Measurements from ENCODE around the gene POMZP3.
A peak's percentile ranks its signal among the peaks of the same experiment; 100 is the strongest.
"Not testable (repeated sequence)": the region's sequence is repeated elsewhere in the genome, so short reads cannot be mapped to it uniquely, and the experiment has no call there.

POMZP3 gene

GRCh38 chr7:76586585-76587315, 40.3 kb downstream of the POMZP3 start:
- DNase-seq = not testable (repeated sequence)

DNA sequence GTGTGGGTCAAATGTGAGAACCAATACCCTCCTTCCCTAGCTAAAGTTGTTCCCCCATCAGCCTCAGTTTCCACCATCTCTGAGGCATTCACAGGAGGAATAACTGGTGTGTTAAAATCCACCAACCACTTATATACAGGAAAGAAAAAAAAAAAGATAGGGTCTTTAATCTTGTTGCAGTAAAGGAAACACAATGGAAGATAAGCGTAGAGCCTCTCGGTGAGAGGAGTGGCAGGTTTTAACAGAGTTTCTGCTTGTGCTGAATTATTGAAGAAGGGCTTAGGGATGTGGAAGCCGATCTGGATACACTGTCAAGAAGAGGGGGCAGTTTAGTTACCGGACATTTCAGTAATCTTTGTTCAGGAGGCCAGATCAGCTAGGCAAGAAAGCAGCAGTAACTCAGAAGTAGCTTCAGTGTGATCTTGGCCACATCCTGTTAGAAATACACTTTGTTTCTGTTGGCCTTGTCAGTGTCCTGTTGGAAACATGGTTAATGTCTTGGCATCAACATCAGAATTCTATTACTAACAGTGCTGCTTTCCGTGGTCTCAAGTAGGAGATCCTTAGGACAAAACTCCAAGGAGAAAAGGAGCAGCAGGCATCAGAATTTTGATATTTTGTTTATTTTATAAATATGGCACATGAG, 43.3 kb downstream of the POMZP3 start:
- not testable (repeated sequence) for DNase-seq

DNA sequence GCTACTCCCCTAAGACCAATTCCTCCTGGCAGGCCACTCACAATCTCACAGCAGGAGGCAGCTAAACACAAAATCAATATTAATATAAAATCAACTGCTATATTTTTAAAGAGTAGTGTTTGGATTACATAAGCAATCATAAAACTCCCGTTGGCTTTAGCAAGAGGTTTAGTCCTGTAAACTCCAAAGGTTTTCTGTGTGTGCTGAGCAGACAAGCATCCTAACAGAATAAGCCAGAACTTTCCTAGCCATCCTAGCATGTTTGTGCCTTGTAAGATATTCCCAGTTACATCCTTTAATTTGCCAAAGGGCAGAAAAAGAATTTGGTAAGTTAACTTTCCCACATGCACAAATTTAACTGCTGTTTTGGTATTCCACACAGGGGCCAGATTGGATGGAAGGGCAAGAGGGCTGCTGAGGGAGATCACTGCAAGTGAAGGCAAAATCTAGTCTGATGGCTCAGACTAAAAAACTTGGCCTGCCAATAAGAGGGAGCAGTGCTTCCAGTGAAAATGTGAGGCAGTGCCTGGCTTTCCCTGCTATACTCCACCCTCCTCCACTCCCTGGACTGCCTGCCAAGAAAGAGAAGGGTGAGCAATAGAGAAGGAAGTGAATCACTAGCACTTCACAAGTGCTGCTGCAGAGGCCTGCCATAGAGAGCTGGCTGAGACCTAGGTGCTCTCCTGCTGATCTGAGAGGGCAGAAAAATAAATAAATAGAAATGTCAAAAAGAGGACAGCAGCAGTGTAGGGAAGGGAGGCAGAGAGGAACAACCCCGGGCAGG, 44.0 kb downstream of the POMZP3 start:
- peak in 1 of 2 experiments; percentile 51 for DNase-seq

GRCh38 chr7:76575919-76576655, 51.0 kb downstream of the POMZP3 start:
- peak in 1 of 2 experiments; percentile 6 for DNase-seq

- not testable (repeated sequence) for DNase-seq
Observed at GRCh38 chr7:76575431-76575830, 51.6 kb downstream of the POMZP3 start.

DNA sequence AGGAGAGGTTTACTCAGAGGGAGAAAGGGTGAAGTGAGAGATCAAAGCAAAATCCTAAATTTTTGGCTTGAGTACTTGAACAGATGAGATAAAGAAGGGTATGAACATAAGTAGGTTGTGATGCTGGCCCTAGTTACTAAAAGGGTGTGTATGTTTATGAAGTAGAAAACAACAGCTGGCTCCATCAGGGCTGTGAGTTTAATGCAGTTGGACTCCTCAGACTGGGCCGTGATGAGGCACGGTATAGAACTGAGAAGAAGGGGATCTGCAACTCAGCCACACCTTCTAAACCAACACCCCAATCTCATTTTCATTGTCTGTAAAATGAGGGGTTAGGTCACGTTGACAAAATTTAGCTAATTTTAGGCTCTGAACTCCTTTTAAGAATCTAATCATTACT, 54.8 kb downstream of the POMZP3 start:
- not testable (repeated sequence) for DNase-seq

DNA sequence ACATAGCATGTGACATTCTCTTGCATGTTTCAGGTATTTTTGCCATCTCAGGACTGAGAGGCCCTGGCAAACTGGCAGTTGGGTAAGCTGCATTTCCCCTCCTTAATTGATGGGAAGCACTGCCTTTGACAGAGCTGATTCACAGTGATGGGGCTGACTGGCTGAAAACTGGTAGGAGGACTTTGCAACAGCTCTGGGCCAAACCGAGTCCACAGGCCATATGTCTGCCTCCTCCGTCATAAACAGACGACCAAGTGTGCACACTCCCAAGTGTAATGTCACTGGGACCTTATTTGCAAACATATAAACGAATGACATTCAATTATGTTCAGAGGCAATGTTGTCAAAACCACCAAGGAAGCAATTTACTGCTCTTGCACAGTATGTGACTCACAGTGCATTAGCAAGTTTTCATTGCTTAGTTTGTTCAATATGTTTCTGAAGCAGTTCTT, 56.7 kb downstream of the POMZP3 start:
- not testable (repeated sequence) for DNase-seq

GRCh38 chr7:76568742-76569141, 58.3 kb downstream of the POMZP3 start:
- DNase-seq = not testable (repeated sequence)

DNA sequence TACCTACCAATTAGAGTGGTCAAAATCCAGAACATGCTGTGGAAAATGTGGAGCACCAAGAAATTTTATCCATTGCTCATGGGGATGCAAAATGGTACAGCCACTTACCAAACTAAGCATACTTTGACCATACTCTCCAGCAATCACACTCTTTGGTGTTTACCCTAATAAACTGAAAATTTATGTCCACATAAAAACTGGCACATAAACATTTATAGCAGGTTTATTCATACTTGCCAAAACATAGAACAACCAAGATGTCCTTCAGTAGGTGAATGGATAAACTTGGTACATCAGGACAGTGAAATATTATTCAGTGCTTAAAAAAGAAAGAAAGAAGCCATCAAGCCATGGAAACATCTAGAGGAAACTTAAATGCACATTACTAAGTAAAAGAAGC, 59.3 kb downstream of the POMZP3 start:
- DNase-seq = not testable (repeated sequence)

GRCh38 chr7:76567311-76567710, 59.8 kb downstream of the POMZP3 start:
- DNase-seq = not testable (repeated sequence)

DNA sequence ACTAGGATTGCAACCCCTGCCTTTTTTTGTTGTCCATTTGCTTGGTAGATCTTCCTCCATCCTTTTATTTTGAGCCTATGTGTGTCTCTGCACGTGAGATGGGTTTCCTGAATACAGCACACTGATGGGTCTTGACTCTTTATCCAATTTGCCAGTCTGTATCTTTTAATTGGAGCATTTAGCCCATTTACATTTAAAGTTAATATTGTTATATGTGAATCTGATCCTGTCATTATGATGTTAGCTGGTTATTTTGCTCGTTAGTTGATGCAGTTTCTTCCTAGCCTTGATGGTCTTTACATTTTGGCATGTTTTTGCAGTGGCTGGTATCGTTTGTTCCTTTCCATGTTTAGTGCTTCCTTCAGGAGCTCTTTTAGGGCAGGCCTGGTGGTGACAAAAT, 62.1 kb downstream of the POMZP3 start:
- not testable (repeated sequence) for DNase-seq

DNA sequence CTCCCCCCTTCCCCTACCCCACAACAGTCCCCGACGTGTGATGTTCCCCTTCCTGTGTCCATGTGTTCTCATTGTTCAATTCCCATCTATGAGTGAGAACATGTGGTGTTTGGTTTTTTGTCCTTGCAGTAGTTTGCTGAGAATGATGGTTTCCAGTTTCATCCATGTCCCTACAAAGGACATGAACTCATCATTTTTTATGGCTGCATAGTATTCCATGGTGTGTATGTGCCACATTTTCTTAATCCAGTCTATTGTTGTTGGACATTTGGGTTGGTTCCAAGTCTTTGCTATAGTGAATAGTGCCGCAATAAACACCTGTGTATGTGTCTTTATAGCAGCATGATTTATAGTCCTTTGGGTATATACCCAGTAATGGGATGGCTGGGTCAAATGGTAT, 65.7 kb downstream of the POMZP3 start:
- DNase-seq = not testable (repeated sequence)

GRCh38 chr7:76560157-76560556, 66.9 kb downstream of the POMZP3 start:
- not testable (repeated sequence) for DNase-seq

All from NCI-H446 (cell line).